Ishikawa (cell line): ENCODE data around the gene MED13L.

ENCODE experiments used
- CEBPB ChIP-seq: IDR thresholded peaks from 2 replicates; pipeline ENCODE4 v1.6.1; 2012
- EP300 ChIP-seq: IDR thresholded peaks from 2 replicates; pipeline ENCODE4 v1.6.1; 2012; ENCODE audit warnings: borderline replicate concordance
- TAF1 ChIP-seq: IDR thresholded peaks from 2 replicates; pipeline ENCODE4 v1.6.1; 2012; ENCODE audit warnings: low read depth, mild to moderate bottlenecking

GRCh38 chr12:116135209-116135930 lies 142.1 kb downstream of the MED13L start:
- no peak for TF ChIP-seq CEBPB
- TF ChIP-seq EP300 = no peak
- no peak for TF ChIP-seq TAF1
